GM12878 (cell line): ENCODE data around the gene LIX1. TPM values are rescaled to one million over a fixed set of nuclear protein-coding genes. Genes with fewer than 3 reads are reported as not detected.

Experiments used
- ATAC-seq: fragments of 200-7000 bp; cut with Tn5 transposase; 3 replicates; pipeline ENCODE4 v1.9.1; 2020; ENCODE audit warnings: mild to moderate bottlenecking, moderate library complexity
- BruUV-seq: library from RNA; stranded (reverse); fragments of 400-500 nt; replicated peaks from 2 replicates; lab custom pipeline; 2021; lab: Mats Ljungman, UMichigan
- CTCF ChIA-PET: fragments of 300-600 bp; sonication (Branson Sonifier 250); formaldehyde crosslinking; extraction: SDS; loops from one replicate; lab custom pipeline; 2021; ENCODE audit warnings: inconsistent platforms; lab: Yijun Ruan, JAX
- POLR2A ChIA-PET: fragments of 350-600 bp; formaldehyde crosslinking; extraction: SDS; loops from one replicate; lab custom pipeline; 2021; ENCODE audit warnings: inconsistent platforms; lab: Charles Lee
- RAD21 ChIA-PET: fragments of 300-600 bp; sonication (Branson Sonifier 250); formaldehyde crosslinking; loops from one replicate; lab custom pipeline; 2023; ENCODE audit warnings: antibody characterized with exemption; ENCODE audit not compliant: unreplicated experiment; lab: Charles Lee
- SMC1A ChIA-PET: fragments of 300-600 bp; sonication (Branson Sonifier 250); formaldehyde crosslinking; loops from one replicate; lab custom pipeline; 2023; ENCODE audit not compliant: unreplicated experiment, uncharacterized antibody; lab: Charles Lee
- DNase-seq: peaks from one replicate; pipeline ENCODE4 v3.0.0-alpha.2; 2011; ENCODE audit warnings: low read depth, low spot score
- FAIRE-seq: peaks from 3 replicates; lab custom pipeline; 2011; peaks lifted over from hg19 to GRCh38; lab: Jason Lieb, UNC
- H2AFZ ChIP-seq: 2 replicates; pipeline ENCODE4 v1.6.0; 2011; ENCODE audit warnings: low read depth, low read length, control low read depth; ENCODE audit not compliant: control insufficient read depth
- H3K27ac ChIP-seq: 2 replicates; pipeline ENCODE4 v1.5.1; 2011; ENCODE audit warnings: control low read depth; ENCODE audit not compliant: control insufficient read depth, insufficient read depth
- H3K27me3 ChIP-seq, 2 experiments: replicated peaks in 1 of 2; 2 replicates each; pipeline versions ENCODE4 v1.6.0 to v1.6.1; 2011; ENCODE audit warnings: low read length in 1 of 2; ENCODE audit not compliant: control insufficient read depth in 2 of 2, insufficient read depth in 2 of 2
- H3K36me3 ChIP-seq, 2 experiments: 2 replicates each; pipeline ENCODE4 v1.5.1; 2011; ENCODE audit warnings: low read length in 1 of 2; ENCODE audit not compliant: control insufficient read depth in 2 of 2, insufficient read depth in 2 of 2
- H3K4me1 ChIP-seq: 2 replicates; pipeline ENCODE4 v1.6.1; 2011; ENCODE audit warnings: mild to moderate bottlenecking, low read length, moderate library complexity, mixed read lengths; ENCODE audit not compliant: control insufficient read depth, insufficient read depth
- H3K4me2 ChIP-seq: 2 replicates; pipeline ENCODE4 v1.6.0; 2011; ENCODE audit warnings: control low read depth; ENCODE audit not compliant: control insufficient read depth, insufficient read depth
- H3K4me3 ChIP-seq: fragments of 200-600 bp; sonication (generic); 2 replicates; pipeline ENCODE4 v1.5.1; 2016
- H3K79me2 ChIP-seq: 2 replicates; pipeline ENCODE4 v1.6.0; 2011; ENCODE audit warnings: low read length; ENCODE audit not compliant: control insufficient read depth, insufficient read depth
- H3K9ac ChIP-seq: 2 replicates; pipeline ENCODE4 v1.8.0; 2011; ENCODE audit warnings: low read length, control low read depth, mixed read lengths; ENCODE audit not compliant: control insufficient read depth, insufficient read depth
- H3K9me3 ChIP-seq: replicated peaks from 3 replicates; pipeline ENCODE4 v1.5.1; 2011; ENCODE audit warnings: mild to moderate bottlenecking, low read length; ENCODE audit not compliant: control insufficient read depth, insufficient read depth
- H4K20me1 ChIP-seq: 2 replicates; pipeline ENCODE4 v1.6.0; 2011; ENCODE audit not compliant: control insufficient read depth, insufficient read depth
- BCL11A ChIP-seq: IDR thresholded peaks from 2 replicates; pipeline ENCODE4 v1.6.1; 2011; ENCODE audit warnings: low read depth, low read length
- GATAD2B ChIP-seq: fragments of 450-650 bp; conservative IDR thresholded peaks from 2 replicates; pipeline ENCODE4 v1.6.1; 2017; ENCODE audit warnings: low read depth, mild to moderate bottlenecking, moderate library complexity
- IKZF2 ChIP-seq, 2 experiments: fragments of 450-650 bp; IDR thresholded peaks; 2 replicates each; pipeline ENCODE4 v1.6.1; 2017; ENCODE audit warnings: mild to moderate bottlenecking in 2 of 2, moderate library complexity in 2 of 2
- MEF2A ChIP-seq: IDR thresholded peaks from 2 replicates; pipeline ENCODE4 v1.6.1; 2011; ENCODE audit warnings: low read depth, mild to moderate bottlenecking, low read length, moderate library complexity; ENCODE audit not compliant: insufficient read depth
- RUNX3 ChIP-seq: IDR thresholded peaks from 2 replicates; pipeline ENCODE4 v1.6.1; 2012; ENCODE audit warnings: low read length, inconsistent platforms
- SPI1 ChIP-seq: IDR thresholded peaks from 2 replicates; pipeline ENCODE4 v1.6.1; 2011; ENCODE audit warnings: low read depth, mild to moderate bottlenecking, low read length, moderate library complexity, borderline replicate concordance; ENCODE audit not compliant: insufficient read depth
- WGBS: methylation state at CpG from one replicate; pipeline ENCODE4 v1.1.6; 2016; ENCODE audit warnings: low lambda C conversion rate; ENCODE audit not compliant: insufficient replicate concordance, insufficient coverage; ENCODE audit errors: missing lambda C conversion rate; 5-methylcytosine and 5-hydroxymethylcytosine counted together
- in situ Hi-C: fragments of 300-500 bp; cut with MboI; formaldehyde crosslinking; loops from 9 replicates; pipeline ENCODE4 v1.14.3; 2018; ENCODE audit warnings: mixed read lengths
- intact Hi-C: fragments of 100-400 bp; cut with micrococcal nuclease; formaldehyde crosslinking; loops from one replicate; pipeline ENCODE4 v1.14.2; 2022; ENCODE audit not compliant: unreplicated experiment
- polyA plus RNA-seq, 11 experiments: library from polyadenylated mRNA; depleted of rRNA in 4 of 11; unstranded in 6 of 11; stranded (reverse) in 5 of 11; fragments of >200 nt; fragmentation: Nextera tagmentation in 4 of 11; fragmentation: Illumina TruSeq in 1 of 11; extraction: Ambion mirVana in 4 of 11; extraction: Trizol in 1 of 11; gene quantifications; 1 replicate in 1 of 11; 2 replicates in 10 of 11; pipeline versions ENCODE4 v1.2.1 to v1.2.3, GENCODE V29; 2011 to 2016; ENCODE audit warnings: inconsistent platforms in 2 of 11, missing spikeins in 2 of 11, low read depth in 1 of 11
- total RNA-seq, 4 experiments: library from RNA; depleted of rRNA in 3 of 4; stranded (reverse); fragments of >200 nt in 3 of 4; fragmentation: Illumina TruSeq in 1 of 4; extraction: Trizol in 1 of 4; gene quantifications; 2 replicates each; pipeline versions ENCODE4 v1.2.1 to v1.2.3, GENCODE V29; 2013 to 2021
- TF ChIP-seq, protein P1 (sequence below): IDR thresholded peaks from 2 replicates; pipeline ENCODE4 v1.6.1; 2012; ENCODE audit warnings: low read depth, low read length, improper control_type of control experiment

LIX1 gene
- total and polyA plus RNA-seq, 10 of the 15 experiments (the other 5 are each of a cell fraction or from before 2014, with no cell fraction given), result 0.02 to 0.07 (median 0.04) TPM; not detected in 5

DNA sequence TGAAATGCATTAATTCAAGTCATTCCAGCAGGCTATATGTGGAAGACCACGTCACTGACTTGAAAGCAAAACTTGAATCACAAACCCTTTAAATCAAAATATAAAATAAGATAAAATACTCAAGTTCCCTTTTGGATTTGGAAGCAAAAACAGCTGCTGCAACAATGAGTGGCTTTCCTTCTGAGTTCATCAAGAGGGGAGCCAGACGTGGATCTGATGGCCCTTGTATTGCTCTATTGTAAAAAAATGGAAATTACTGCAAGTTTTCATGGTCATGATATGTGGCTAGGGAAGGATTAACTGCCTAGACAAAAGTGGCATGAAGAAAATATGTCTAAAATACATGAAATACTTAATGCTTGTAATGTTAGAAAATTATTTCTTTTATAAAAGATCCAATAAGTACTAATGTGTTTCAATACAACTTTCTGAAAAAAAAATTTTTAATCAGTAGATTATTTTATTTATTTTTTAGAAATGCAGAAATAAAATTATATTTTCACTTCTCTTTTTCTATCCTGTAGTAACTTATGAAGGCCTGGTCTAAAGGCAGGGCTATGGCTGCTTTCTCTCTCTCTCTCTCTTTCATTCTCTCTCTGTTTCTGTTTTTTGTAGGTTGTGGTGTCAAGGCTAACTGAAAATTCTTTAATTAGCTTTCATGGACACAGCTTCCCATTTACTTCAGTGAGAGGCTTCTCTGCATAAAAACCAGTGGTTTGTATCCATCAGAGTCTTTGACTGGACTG, 24.0 kb downstream of the LIX1 start:
- no TSS peak for BruUV-seq
- CTCF ChIA-PET, result interaction anchor here (1.2 kb wide), 1 partner anchor 23 kb away, joined by 3 read pairs; no protein-coding TSS in a partner anchor
- DNase-seq (no peak), FAIRE-seq (no peak), ATAC-seq (peak; percentile 76)
- POLR2A ChIA-PET, result no interaction called here
- peak overlapping the region; percentile 64; the same call in 1 of the 2 replicates for H3K4me2 ChIP-seq
- intact Hi-C loops (no loop called here), in situ Hi-C loops (no loop called here)
- H3K4me1 ChIP-seq, result peaks cover 9% of the 10 kb centered on the region
- H3K36me3 ChIP-seq, result no peaks in the 10 kb centered on the region
- no peaks in the 10 kb centered on the region for H3K79me2 ChIP-seq
- RAD21 ChIA-PET, result no interaction called here
- no peak overlapping the region for H3K4me3 ChIP-seq
- no peaks in the 10 kb centered on the region for H4K20me1 ChIP-seq
- SMC1A ChIA-PET, result interaction anchor here (0.8 to 1.5 kb wide), 2 partner anchors 21 to 43 kb away, joined by 3 read pairs; no protein-coding TSS in a partner anchor
- no peaks in the 10 kb centered on the region for H3K9me3 ChIP-seq
- 19% methylated on average over 2 of the region's 2 CpGs for WGBS
- no peaks in the 10 kb centered on the region for H3K27me3 ChIP-seq
- TF ChIP-seq RUNX3 (0 out of 2 replicates have a peak, but pooled peaks have one; percentile 17), SPI1 (peak; percentile 36; the same call in 1 of the 2 replicates), IKZF2 (IDR thresholded peaks at IDR 0.05) (peak in 1 of 2 experiments; percentile 18; a peak in 2 of 4 replicates), BCL11A (no peak), GATAD2B (no peak), MEF2A (0 out of 2 replicates have a peak, but pooled peaks have one; percentile 3)
- TF ChIP-seq, protein P1, sequence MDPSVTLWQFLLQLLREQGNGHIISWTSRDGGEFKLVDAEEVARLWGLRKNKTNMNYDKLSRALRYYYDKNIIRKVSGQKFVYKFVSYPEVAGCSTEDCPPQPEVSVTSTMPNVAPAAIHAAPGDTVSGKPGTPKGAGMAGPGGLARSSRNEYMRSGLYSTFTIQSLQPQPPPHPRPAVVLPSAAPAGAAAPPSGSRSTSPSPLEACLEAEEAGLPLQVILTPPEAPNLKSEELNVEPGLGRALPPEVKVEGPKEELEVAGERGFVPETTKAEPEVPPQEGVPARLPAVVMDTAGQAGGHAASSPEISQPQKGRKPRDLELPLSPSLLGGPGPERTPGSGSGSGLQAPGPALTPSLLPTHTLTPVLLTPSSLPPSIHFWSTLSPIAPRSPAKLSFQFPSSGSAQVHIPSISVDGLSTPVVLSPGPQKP, result no peak
- H3K27ac ChIP-seq, result peak overlapping the region; percentile 40; the same call in 1 of the 2 replicates
- peak overlapping the region; percentile 66 for H2AFZ ChIP-seq
- H3K9ac ChIP-seq, result no peak overlapping the region
